ENCODE measurements around the gene JUNB.

DNA sequence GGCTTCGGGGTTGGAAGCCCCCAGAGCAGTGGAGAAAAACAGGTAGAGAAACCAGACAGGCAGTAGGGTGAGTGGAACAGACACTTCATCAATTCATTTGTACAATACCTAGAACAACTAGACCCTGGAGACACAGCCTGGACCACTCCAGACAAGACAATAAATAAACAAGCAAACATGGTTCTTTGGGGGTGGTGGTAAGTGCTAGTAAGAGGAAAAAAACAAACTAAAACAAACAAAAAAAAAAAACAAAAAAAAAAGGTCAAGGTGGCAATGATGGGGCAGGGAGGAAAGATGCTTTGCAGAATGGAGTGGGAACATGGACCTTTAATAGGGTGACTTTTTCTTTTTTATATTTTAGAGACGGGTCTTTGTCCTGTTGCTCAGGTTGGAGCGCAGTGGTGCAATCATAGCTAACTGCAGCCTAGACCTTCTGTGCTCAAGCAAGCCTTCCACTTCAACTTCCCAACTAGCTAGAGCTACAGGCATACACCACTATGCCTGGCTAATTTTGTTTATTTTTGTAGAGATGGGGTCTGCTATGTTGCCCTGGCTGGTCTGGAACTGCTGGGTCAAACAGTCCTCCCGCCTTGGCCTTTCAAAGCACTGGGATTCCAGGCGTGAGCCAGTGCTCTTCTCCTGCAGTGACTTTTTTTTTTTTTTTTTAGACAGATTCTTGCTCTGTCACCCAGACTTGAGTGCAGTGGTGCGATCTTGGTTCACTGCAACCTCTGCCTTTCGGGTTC lies 3.1 kb downstream of the JUNB start:
- TF ChIP-seq CTCF (IDR thresholded peaks at IDR 0.05), result no peak
- no peak for TF ChIP-seq EZH2phosphoT487 (IDR thresholded peaks at IDR 0.05)

Measured in neural progenitor cell (in vitro differentiated cells).